C4-2B (cell line): ENCODE measurements around the gene CHRNE.
"Not testable (repeated sequence)": the region's sequence is repeated elsewhere in the genome, so short reads cannot be mapped to it uniquely, and the experiment has no call there.

Source experiments
- H3K27ac ChIP-seq: fragments of 450-650 bp; 2 replicates; pipeline ENCODE4 v1.5.1; 2017
- ZFX ChIP-seq: fragments of 450-650 bp; IDR thresholded peaks from 2 replicates; pipeline ENCODE4 v1.6.1; 2017
- TF ChIP-seq, protein P1 (sequence below): fragments of 450-650 bp; conservative IDR thresholded peaks from 2 replicates; pipeline ENCODE4 v1.5.1; 2017; ENCODE audit warnings: mild to moderate bottlenecking

CHRNE gene

GRCh38 chr17:4919511-4920047 is 16.7 kb upstream of the CHRNE start:
- no peak for TF ChIP-seq ZFX
- TF ChIP-seq, protein P1, sequence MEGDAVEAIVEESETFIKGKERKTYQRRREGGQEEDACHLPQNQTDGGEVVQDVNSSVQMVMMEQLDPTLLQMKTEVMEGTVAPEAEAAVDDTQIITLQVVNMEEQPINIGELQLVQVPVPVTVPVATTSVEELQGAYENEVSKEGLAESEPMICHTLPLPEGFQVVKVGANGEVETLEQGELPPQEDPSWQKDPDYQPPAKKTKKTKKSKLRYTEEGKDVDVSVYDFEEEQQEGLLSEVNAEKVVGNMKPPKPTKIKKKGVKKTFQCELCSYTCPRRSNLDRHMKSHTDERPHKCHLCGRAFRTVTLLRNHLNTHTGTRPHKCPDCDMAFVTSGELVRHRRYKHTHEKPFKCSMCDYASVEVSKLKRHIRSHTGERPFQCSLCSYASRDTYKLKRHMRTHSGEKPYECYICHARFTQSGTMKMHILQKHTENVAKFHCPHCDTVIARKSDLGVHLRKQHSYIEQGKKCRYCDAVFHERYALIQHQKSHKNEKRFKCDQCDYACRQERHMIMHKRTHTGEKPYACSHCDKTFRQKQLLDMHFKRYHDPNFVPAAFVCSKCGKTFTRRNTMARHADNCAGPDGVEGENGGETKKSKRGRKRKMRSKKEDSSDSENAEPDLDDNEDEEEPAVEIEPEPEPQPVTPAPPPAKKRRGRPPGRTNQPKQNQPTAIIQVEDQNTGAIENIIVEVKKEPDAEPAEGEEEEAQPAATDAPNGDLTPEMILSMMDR = no peak
- no peak overlapping the region for H3K27ac ChIP-seq

DNA sequence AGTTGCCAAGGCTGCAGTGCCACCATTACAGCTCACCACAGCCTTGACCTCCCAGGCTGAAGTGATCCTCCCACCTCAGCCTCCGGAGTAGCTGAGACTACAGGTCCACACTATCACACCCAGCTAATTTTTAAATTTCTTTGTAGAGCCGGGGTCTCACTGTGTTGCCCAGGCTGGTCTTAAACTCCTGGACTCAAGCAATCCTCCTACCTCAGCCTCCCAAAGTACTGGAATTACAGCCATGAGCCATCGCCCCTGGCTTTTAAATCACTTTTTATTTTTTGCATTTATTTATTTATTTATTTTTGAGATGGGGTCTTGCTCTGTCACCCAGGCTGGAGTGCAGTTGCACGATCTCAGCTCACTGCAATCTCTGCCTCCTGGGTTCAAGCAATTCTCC is 11.7 kb upstream of the CHRNE start:
- not testable (repeated sequence) for H3K27ac ChIP-seq

- H3K27ac ChIP-seq = no peak overlapping the region
- TF ChIP-seq ZFX = no peak
- TF ChIP-seq, protein P1 = no peak
Observed at GRCh38 chr17:4913994-4914393, 11.1 kb upstream of the CHRNE start.

GRCh38 chr17:4908711-4909496 is 6.0 kb upstream of the CHRNE start:
- no peak for TF ChIP-seq ZFX
- TF ChIP-seq, protein P1 = peak; percentile 84
- H3K27ac ChIP-seq = no peak overlapping the region

GRCh38 chr17:4908301-4908700 is 5.4 kb upstream of the CHRNE start:
- no peak for TF ChIP-seq ZFX
- H3K27ac ChIP-seq = no peak overlapping the region

GRCh38 chr17:4906642-4907041 is 3.7 kb upstream of the CHRNE start:
- not testable (repeated sequence) for H3K27ac ChIP-seq

- no peak overlapping the region; the same call in 1 of the 2 replicates for H3K27ac ChIP-seq
- TF ChIP-seq, protein P1 = no peak
- no peak for TF ChIP-seq ZFX
Observed at GRCh38 chr17:4902540-4902939, 358 bp downstream of the CHRNE start.

DNA sequence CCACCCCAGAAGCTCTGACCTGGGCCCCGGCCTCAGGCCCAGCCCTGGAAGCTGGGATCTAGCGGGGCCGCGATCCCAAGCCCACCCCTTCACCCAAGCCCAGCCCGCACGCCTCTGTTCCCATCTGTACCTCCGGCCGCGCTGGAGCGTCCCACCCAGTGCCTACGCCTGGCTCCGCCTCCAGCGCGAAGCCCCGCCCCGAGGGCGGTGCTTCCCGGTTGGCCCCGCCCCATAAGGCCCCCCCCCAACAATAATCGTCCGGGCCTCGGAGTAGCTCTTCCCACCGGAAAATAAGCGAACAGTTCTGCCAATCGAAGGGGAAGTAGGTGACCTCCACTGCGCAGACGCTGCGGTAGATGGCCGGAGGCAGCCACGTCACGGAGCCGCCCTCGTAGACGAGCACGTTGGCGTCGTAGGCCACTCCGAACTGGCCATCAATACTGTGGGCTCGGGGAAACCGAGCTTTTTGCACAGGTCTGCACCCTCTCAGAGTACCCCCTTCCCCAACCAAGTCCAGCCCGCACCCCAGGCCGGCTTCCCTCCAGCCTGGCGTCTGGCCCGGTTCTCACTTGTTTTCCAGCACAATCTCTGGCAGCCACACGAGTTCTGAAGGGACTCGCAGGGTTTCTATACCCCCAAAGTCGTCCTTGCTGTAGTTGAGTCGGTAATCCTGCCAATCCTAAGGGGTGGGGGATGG is 1.1 kb downstream of the CHRNE start:
- no peak for TF ChIP-seq ZFX
- TF ChIP-seq, protein P1 = no peak
- no peak overlapping the region for H3K27ac ChIP-seq
